ENCODE data around the gene ZNF283.

ZNF283 gene

DNA sequence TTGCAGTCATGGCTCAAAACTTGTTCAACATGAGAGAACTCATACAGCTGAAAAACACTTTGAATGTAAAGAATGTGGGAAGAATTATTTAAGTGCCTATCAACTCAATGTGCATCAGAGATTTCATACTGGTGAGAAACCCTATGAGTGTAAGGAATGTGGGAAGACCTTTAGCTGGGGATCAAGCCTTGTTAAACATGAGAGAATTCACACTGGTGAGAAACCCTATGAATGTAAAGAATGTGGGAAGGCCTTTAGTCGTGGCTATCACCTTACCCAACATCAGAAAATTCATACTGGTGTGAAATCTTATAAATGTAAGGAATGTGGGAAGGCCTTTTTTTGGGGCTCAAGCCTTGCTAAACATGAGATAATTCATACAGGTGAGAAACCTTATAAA is 20.1 kb downstream of the ZNF283 start:
- peaks cover 57% of the 10 kb centered on the region for H3K9me3 ChIP-seq (ENCODE audit: control insufficient read depth, insufficient read depth, low read depth, low read length)
- H3K4me1 ChIP-seq (ENCODE audit: control insufficient read depth, insufficient read depth, low read length), result no peaks in the 10 kb centered on the region
- H3K27ac ChIP-seq (ENCODE audit: extremely low read depth, low read depth, low read length), result no peak overlapping the region
- TF ChIP-seq ZNF792 (tag by site-specific recombination; IDR thresholded peaks at IDR 0.05) (no peak), TRIM28 (IDR thresholded peaks at IDR 0.05; ENCODE audit: borderline replicate concordance, low read length) (peak; percentile 93; the same call in 1 of the 2 replicates), SETDB1 (IDR thresholded peaks at IDR 0.05; ENCODE audit: insufficient read length, low read length) (peak; percentile 96), ZNF274 (IDR thresholded peaks at IDR 0.05; ENCODE audit: low read length) (peak; percentile 99), ZNF274 (tag by site-specific recombination; IDR thresholded peaks at IDR 0.05; ENCODE audit: borderline replicate concordance) (peak; percentile 99), ZNF660 (tag by site-specific recombination; IDR thresholded peaks at IDR 0.05) (no peak)
- ChIA-PET CTCF (interaction anchor here (0.7 to 1.3 kb wide), 3 partner anchors 9 to 104 kb away, joined by 3 to 4 read pairs (median 3); partner anchors contain the start of gene ZNF221), POLR2A (interaction anchor here (1.4 kb wide), 1 partner anchor 20 kb away, joined by 6 read pairs; the partner anchor contains the start of gene ZNF283)
- H3K4me3 ChIP-seq (ENCODE audit: low read depth, low read length), result no peak overlapping the region
- H3K36me3 ChIP-seq (ENCODE audit: control insufficient read depth in 2 of 2, insufficient read depth in 1 of 2, low read length in 2 of 2), result peaks cover 72 to 89% of the 10 kb centered on the region in 2 experiments

DNA sequence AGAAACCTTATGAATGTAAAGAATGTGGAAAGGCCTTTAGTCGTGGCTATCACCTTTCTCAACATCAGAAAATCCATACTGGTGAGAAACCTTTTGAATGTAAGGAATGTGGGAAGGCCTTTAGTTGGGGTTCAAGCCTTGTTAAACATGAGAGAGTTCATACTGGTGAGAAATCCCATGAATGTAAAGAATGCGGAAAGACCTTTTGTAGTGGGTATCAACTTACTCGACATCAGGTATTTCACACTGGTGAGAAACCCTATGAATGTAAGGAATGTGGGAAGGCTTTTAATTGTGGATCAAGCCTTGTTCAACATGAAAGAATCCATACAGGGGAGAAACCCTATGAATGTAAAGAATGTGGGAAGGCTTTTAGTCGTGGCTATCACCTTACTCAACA is 20.8 kb downstream of the ZNF283 start:
- Histone ChIP-seq H3K36me3 (ENCODE audit: control insufficient read depth in 2 of 2, insufficient read depth in 1 of 2, low read length in 2 of 2) (peaks cover 66 to 87% of the 10 kb centered on the region in 2 experiments), H3K4me3 (ENCODE audit: low read depth, low read length) (no peak overlapping the region), H3K4me1 (ENCODE audit: control insufficient read depth, insufficient read depth, low read length) (no peaks in the 10 kb centered on the region), H3K9me3 (ENCODE audit: control insufficient read depth, insufficient read depth, low read depth, low read length) (peaks cover 53% of the 10 kb centered on the region), H3K27ac (ENCODE audit: extremely low read depth, low read depth, low read length) (no peak overlapping the region)
- TF ChIP-seq BCL11B (tag by site-specific recombination; IDR thresholded peaks at IDR 0.05; ENCODE audit: low read depth), result no peak
- no peak for TF ChIP-seq ZNF677 (tag by site-specific recombination; IDR thresholded peaks at IDR 0.05)
- TF ChIP-seq, protein P1, sequence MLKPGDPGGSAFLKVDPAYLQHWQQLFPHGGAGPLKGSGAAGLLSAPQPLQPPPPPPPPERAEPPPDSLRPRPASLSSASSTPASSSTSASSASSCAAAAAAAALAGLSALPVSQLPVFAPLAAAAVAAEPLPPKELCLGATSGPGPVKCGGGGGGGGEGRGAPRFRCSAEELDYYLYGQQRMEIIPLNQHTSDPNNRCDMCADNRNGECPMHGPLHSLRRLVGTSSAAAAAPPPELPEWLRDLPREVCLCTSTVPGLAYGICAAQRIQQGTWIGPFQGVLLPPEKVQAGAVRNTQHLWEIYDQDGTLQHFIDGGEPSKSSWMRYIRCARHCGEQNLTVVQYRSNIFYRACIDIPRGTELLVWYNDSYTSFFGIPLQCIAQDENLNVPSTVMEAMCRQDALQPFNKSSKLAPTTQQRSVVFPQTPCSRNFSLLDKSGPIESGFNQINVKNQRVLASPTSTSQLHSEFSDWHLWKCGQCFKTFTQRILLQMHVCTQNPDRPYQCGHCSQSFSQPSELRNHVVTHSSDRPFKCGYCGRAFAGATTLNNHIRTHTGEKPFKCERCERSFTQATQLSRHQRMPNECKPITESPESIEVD (tag by site-specific recombination; IDR thresholded peaks at IDR 0.05), result no peak
- TF ChIP-seq ZNF354C (tag by site-specific recombination; IDR thresholded peaks at IDR 0.05; ENCODE audit: borderline replicate concordance, low read depth), result no peak
- no peak for TF ChIP-seq ZNF37A (tag by site-specific recombination; IDR thresholded peaks at IDR 0.05)
- TF ChIP-seq, protein P2, sequence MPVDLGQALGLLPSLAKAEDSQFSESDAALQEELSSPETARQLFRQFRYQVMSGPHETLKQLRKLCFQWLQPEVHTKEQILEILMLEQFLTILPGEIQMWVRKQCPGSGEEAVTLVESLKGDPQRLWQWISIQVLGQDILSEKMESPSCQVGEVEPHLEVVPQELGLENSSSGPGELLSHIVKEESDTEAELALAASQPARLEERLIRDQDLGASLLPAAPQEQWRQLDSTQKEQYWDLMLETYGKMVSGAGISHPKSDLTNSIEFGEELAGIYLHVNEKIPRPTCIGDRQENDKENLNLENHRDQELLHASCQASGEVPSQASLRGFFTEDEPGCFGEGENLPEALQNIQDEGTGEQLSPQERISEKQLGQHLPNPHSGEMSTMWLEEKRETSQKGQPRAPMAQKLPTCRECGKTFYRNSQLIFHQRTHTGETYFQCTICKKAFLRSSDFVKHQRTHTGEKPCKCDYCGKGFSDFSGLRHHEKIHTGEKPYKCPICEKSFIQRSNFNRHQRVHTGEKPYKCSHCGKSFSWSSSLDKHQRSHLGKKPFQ (tag by site-specific recombination; IDR thresholded peaks at IDR 0.05), result no peak
- TF ChIP-seq ZNF16 (tag by site-specific recombination; IDR thresholded peaks at IDR 0.05; ENCODE audit: low read depth), result no peak
- TF ChIP-seq ZNF596 (tag by site-specific recombination; IDR thresholded peaks at IDR 0.05), result no peak
- TF ChIP-seq, protein P3, sequence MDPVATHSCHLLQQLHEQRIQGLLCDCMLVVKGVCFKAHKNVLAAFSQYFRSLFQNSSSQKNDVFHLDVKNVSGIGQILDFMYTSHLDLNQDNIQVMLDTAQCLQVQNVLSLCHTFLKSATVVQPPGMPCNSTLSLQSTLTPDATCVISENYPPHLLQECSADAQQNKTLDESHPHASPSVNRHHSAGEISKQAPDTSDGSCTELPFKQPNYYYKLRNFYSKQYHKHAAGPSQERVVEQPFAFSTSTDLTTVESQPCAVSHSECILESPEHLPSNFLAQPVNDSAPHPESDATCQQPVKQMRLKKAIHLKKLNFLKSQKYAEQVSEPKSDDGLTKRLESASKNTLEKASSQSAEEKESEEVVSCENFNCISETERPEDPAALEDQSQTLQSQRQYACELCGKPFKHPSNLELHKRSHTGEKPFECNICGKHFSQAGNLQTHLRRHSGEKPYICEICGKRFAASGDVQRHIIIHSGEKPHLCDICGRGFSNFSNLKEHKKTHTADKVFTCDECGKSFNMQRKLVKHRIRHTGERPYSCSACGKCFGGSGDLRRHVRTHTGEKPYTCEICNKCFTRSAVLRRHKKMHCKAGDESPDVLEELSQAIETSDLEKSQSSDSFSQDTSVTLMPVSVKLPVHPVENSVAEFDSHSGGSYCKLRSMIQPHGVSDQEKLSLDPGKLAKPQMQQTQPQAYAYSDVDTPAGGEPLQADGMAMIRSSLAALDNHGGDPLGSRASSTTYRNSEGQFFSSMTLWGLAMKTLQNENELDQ (tag by site-specific recombination; IDR thresholded peaks at IDR 0.05; ENCODE audit: low read depth), result no peak
- no peak for TF ChIP-seq ZNF530 (tag by site-specific recombination; IDR thresholded peaks at IDR 0.05; ENCODE audit: low read depth)
- TF ChIP-seq SCRT1 (tag by site-specific recombination; IDR thresholded peaks at IDR 0.05; ENCODE audit: borderline replicate concordance), result no peak
- TF ChIP-seq, protein P4, sequence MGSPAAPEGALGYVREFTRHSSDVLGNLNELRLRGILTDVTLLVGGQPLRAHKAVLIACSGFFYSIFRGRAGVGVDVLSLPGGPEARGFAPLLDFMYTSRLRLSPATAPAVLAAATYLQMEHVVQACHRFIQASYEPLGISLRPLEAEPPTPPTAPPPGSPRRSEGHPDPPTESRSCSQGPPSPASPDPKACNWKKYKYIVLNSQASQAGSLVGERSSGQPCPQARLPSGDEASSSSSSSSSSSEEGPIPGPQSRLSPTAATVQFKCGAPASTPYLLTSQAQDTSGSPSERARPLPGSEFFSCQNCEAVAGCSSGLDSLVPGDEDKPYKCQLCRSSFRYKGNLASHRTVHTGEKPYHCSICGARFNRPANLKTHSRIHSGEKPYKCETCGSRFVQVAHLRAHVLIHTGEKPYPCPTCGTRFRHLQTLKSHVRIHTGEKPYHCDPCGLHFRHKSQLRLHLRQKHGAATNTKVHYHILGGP (tag by site-specific recombination; IDR thresholded peaks at IDR 0.05), result no peak
- no peak for TF ChIP-seq ZNF549 (tag by site-specific recombination; IDR thresholded peaks at IDR 0.05)
- TF ChIP-seq ZNF544 (tag by site-specific recombination; IDR thresholded peaks at IDR 0.05), result no peak
- no peak for TF ChIP-seq ZNF837 (tag by site-specific recombination; IDR thresholded peaks at IDR 0.05)
- TF ChIP-seq GLI2 (tag by site-specific recombination; IDR thresholded peaks at IDR 0.05; ENCODE audit: borderline replicate concordance, low read depth), result no peak
- TF ChIP-seq ZNF341 (tag by site-specific recombination; IDR thresholded peaks at IDR 0.05; ENCODE audit: low read depth), result no peak
- TF ChIP-seq ZNF660 (tag by site-specific recombination; IDR thresholded peaks at IDR 0.05), result no peak
- no peak for TF ChIP-seq KLF1 (tag by site-specific recombination; IDR thresholded peaks at IDR 0.05)
- CTCF ChIA-PET, result no interaction called here
- POLR2A ChIA-PET, result no interaction called here

Measured in HEK293 (cell line).